ENCODE results near the gene SLC25A27. TPM values are rescaled to one million over a fixed set of nuclear protein-coding genes. Genes with fewer than 3 reads are reported as not detected.
A peak's percentile ranks its signal among the peaks of the same experiment; 100 is the strongest.

The SLC25A27 gene
- total and polyA plus RNA-seq, 2 donors (not counting 1 experiment from before 2014, with no cell fraction given): 0.75 to 3.8 TPM

DNA sequence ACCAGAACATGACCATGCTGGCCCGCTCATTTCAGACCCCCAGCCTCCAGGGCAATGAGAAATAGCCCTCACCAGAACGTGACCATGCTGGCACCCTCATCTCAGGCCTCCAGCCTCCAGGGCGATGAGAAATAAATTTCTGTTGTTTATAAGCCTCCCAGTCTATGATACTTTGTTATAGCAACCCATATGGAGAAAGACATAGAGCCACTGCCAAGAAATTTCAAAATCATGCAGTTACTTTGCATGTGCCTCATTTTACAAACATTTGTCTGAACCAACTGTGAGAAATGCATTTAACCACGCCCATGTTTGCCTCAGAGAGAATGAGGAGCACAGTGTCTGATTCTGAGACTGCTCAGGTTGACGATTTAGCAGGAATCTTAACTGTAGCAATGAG, 15.6 kb upstream of the SLC25A27 start:
- Histone ChIP-seq H3K4me1 (ENCODE audit: control insufficient read depth in 2 of 2, insufficient read depth in 2 of 2, low read length in 2 of 2) (peaks cover 0 to 4% of the 10 kb centered on the region in 2 donors), H3K27me3 (replicated peaks in 1 of 4; ENCODE audit: control extremely low read depth in 1 of 4, control insufficient read depth in 3 of 4, insufficient read depth in 4 of 4, low read length in 3 of 4) (peaks cover 0 to 14% (median 8%) of the 10 kb centered on the region in 4 experiments), H2AFZ (ENCODE audit: insufficient read depth, low read depth, low read length, poor library complexity, severe bottlenecking) (no peak overlapping the region), H3K9me3 (ENCODE audit: control extremely low read depth in 1 of 3, control insufficient read depth in 2 of 3, insufficient read depth in 1 of 3, low read length in 2 of 3) (no peaks in the 10 kb centered on the region), H3K79me2 (ENCODE audit: control insufficient read depth, insufficient read depth, low read length) (no peaks in the 10 kb centered on the region), H3K36me3 (replicated peaks in 1 of 2; ENCODE audit: control extremely low read depth in 1 of 2, control insufficient read depth in 1 of 2, extremely low read depth in 1 of 2, insufficient read depth in 2 of 2, low read length in 1 of 2) (no peaks in the 10 kb centered on the region), H3K9ac (ENCODE audit: low read length) (no peak overlapping the region), H3K27ac (ENCODE audit: low read length in 2 of 2) (no peak overlapping the region), H3K4me2 (replicated peaks; ENCODE audit: low read depth, low read length, poor library complexity, severe bottlenecking) (no peak overlapping the region), H3K4me3 (ENCODE audit: control extremely low read depth in 1 of 5, extremely low read depth in 1 of 5, insufficient read depth in 1 of 5, low read depth in 2 of 5, low read length in 4 of 5) (no peak overlapping the region), H4K20me1 (ENCODE audit: control insufficient read depth, insufficient read depth, low read length, poor library complexity, severe bottlenecking) (no peaks in the 10 kb centered on the region)
- TF ChIP-seq, protein P1, sequence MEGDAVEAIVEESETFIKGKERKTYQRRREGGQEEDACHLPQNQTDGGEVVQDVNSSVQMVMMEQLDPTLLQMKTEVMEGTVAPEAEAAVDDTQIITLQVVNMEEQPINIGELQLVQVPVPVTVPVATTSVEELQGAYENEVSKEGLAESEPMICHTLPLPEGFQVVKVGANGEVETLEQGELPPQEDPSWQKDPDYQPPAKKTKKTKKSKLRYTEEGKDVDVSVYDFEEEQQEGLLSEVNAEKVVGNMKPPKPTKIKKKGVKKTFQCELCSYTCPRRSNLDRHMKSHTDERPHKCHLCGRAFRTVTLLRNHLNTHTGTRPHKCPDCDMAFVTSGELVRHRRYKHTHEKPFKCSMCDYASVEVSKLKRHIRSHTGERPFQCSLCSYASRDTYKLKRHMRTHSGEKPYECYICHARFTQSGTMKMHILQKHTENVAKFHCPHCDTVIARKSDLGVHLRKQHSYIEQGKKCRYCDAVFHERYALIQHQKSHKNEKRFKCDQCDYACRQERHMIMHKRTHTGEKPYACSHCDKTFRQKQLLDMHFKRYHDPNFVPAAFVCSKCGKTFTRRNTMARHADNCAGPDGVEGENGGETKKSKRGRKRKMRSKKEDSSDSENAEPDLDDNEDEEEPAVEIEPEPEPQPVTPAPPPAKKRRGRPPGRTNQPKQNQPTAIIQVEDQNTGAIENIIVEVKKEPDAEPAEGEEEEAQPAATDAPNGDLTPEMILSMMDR (IDR thresholded peaks at IDR 0.05): no peak
- no peak for TF ChIP-seq EZH2 (IDR thresholded peaks at IDR 0.05; ENCODE audit: borderline replicate concordance, insufficient read depth, low read depth, low read length, poor library complexity, severe bottlenecking)
- Mint-ChIP-seq H3K4me1 (peaks cover 5% of the 10 kb centered on the region), H3K27me3 (peaks cover 23% of the 10 kb centered on the region), H3K9me3 (ENCODE audit: insufficient read depth) (no peaks in the 10 kb centered on the region), H3K27ac (no peak overlapping the region), H3K4me3 (no peak overlapping the region)
- 58% methylated on average over 2 of the region's 5 CpGs for WGBS (ENCODE audit: insufficient coverage)
- ChIA-PET CTCF (no interaction called here), POLR2A (no interaction called here)
- ATAC-seq (ENCODE audit: low read depth) (no peak), DNase-seq (no peak)
- intact Hi-C loops (cut with micrococcal nuclease): no loop called here

DNA sequence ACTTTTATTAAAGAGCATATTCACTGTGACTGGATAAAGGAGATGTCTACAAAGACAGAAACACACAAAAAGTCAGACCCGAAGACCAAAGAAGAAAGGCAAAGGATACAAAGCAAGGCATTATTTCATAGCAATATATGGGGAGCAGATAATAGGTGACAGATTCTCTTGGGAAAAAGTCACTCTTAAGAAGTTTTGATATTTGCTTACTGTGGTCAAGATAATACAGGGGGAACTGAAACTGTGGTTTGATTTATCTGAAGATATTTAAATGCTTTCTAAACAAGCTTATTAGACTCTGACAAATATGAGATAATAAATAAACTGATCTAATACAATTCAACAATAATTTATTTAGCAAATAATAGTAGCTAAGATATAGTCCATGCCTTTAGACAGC, 14.8 kb upstream of the SLC25A27 start:
- WGBS (ENCODE audit: insufficient coverage): no CpG with 5 or more reads among the region's 1 CpG
- peaks cover 27% of the 10 kb centered on the region for H3K27me3 Mint-ChIP-seq
- H3K4me1 Mint-ChIP-seq: peaks cover 5% of the 10 kb centered on the region
- no peak overlapping the region for H3K4me3 Mint-ChIP-seq
- H3K9me3 Mint-ChIP-seq (ENCODE audit: insufficient read depth): no peaks in the 10 kb centered on the region
- no peaks in the 10 kb centered on the region for H4K20me1 ChIP-seq (ENCODE audit: control insufficient read depth, insufficient read depth, low read length, poor library complexity, severe bottlenecking)
- intact Hi-C loops (cut with micrococcal nuclease): no loop called here
- peaks cover 0 to 14% (median 8%) of the 10 kb centered on the region in 4 experiments for H3K27me3 ChIP-seq (replicated peaks in 1 of 4; ENCODE audit: control extremely low read depth in 1 of 4, control insufficient read depth in 3 of 4, insufficient read depth in 4 of 4, low read length in 3 of 4)
- H3K79me2 ChIP-seq (ENCODE audit: control insufficient read depth, insufficient read depth, low read length): no peaks in the 10 kb centered on the region
- peak; percentile 17 for DNase-seq
- CTCF ChIA-PET: interaction anchor here (0.9 kb wide), 1 partner anchor 11 kb away, joined by 3 read pairs; no protein-coding TSS in a partner anchor
- ATAC-seq (ENCODE audit: low read depth): no peak
- H3K27ac Mint-ChIP-seq: no peak overlapping the region
- H3K4me2 ChIP-seq (replicated peaks; ENCODE audit: low read depth, low read length, poor library complexity, severe bottlenecking): no peak overlapping the region
- H2AFZ ChIP-seq (ENCODE audit: insufficient read depth, low read depth, low read length, poor library complexity, severe bottlenecking): no peak overlapping the region
- no peak overlapping the region for H3K9ac ChIP-seq (ENCODE audit: low read length)
- no peaks in the 10 kb centered on the region for H3K36me3 ChIP-seq (replicated peaks in 1 of 2; ENCODE audit: control extremely low read depth in 1 of 2, control insufficient read depth in 1 of 2, extremely low read depth in 1 of 2, insufficient read depth in 2 of 2, low read length in 1 of 2)
- no peak overlapping the region for H3K4me3 ChIP-seq (ENCODE audit: control extremely low read depth in 1 of 5, extremely low read depth in 1 of 5, insufficient read depth in 1 of 5, low read depth in 2 of 5, low read length in 4 of 5)
- TF ChIP-seq, protein P1 (IDR thresholded peaks at IDR 0.05): no peak
- no peak for TF ChIP-seq EZH2 (IDR thresholded peaks at IDR 0.05; ENCODE audit: borderline replicate concordance, insufficient read depth, low read depth, low read length, poor library complexity, severe bottlenecking)
- H3K4me1 ChIP-seq (ENCODE audit: control insufficient read depth in 2 of 2, insufficient read depth in 2 of 2, low read length in 2 of 2): peaks cover 0 to 4% of the 10 kb centered on the region in 2 donors
- H3K27ac ChIP-seq (ENCODE audit: low read length in 2 of 2): no peak overlapping the region
- POLR2A ChIA-PET: no interaction called here
- H3K9me3 ChIP-seq (ENCODE audit: control extremely low read depth in 1 of 3, control insufficient read depth in 2 of 3, insufficient read depth in 1 of 3, low read length in 2 of 3): no peaks in the 10 kb centered on the region
